ENCODE data around the gene L3MBTL4. TPM values are rescaled to one million over a fixed set of nuclear protein-coding genes. Genes with fewer than 3 reads are reported as not detected.

L3MBTL4 gene
- polyA plus RNA-seq, 1 of the 3 experiments (the other 2 are of a cell fraction) = 0.02 TPM

GRCh38 chr18:6203791-6204190, 210.9 kb downstream of the L3MBTL4 start:
- TF ChIP-seq RFX5 (IDR thresholded peaks at IDR 0.05; ENCODE audit: low read length) (no peak), USF2 (IDR thresholded peaks at IDR 0.05; ENCODE audit: borderline replicate concordance, low read depth, low read length) (no peak), TEAD4 (IDR thresholded peaks at IDR 0.05; ENCODE audit: borderline replicate concordance, insufficient read depth) (no peak), ELF1 (IDR thresholded peaks at IDR 0.05) (no peak), MAX (IDR thresholded peaks at IDR 0.05; ENCODE audit: low read depth) (no peak), USF1 (IDR thresholded peaks at IDR 0.05; ENCODE audit: borderline replicate concordance, low read depth) (no peak), EP300 (IDR thresholded peaks at IDR 0.05; ENCODE audit: borderline replicate concordance in 1 of 2, low read depth in 1 of 2, low read length in 1 of 2) (no peak), JUND (IDR thresholded peaks at IDR 0.05) (no peak), REST (IDR thresholded peaks at IDR 0.05; ENCODE audit: low read depth, low read length) (no peak), RXRA (IDR thresholded peaks at IDR 0.05; ENCODE audit: borderline replicate concordance, low read depth) (no peak), FOXJ3 (CRISPR knock-in tag; IDR thresholded peaks at IDR 0.05) (no peak), FOSL2 (IDR thresholded peaks at IDR 0.05; ENCODE audit: borderline replicate concordance, low read depth) (no peak), TAF1 (IDR thresholded peaks at IDR 0.05; ENCODE audit: borderline replicate concordance, low read depth, low read length) (no peak), YY1 (IDR thresholded peaks at IDR 0.05; ENCODE audit: low read depth) (no peak)
- no peaks in the 10 kb centered on the region for H3K79me2 ChIP-seq (ENCODE audit: insufficient read depth)
- no peak overlapping the region for H3K4me3 ChIP-seq (ENCODE audit: low read depth in 2 of 2, low read length in 1 of 2)
- WGBS (ENCODE audit: low lambda C conversion rate) = 29% methylated on average over 3 of the region's 3 CpGs
- H3K9ac ChIP-seq = no peak overlapping the region
- CTCF ChIA-PET = no interaction called here
- no peaks in the 10 kb centered on the region for H3F3A ChIP-seq (replicated peaks; ENCODE audit: insufficient read depth)
- no peaks in the 10 kb centered on the region for H3K9me3 ChIP-seq
- no peaks in the 10 kb centered on the region for H3K27me3 ChIP-seq (ENCODE audit: insufficient read depth)
- no peaks in the 10 kb centered on the region for H3K9me2 ChIP-seq
- DNase-seq = no peak
- POLR2A ChIA-PET = no interaction called here
- H3K4me2 ChIP-seq = no peak overlapping the region
- no peak overlapping the region for H3K27ac ChIP-seq (ENCODE audit: low read depth in 2 of 2, low read length in 1 of 2)
- H3K36me3 ChIP-seq (replicated peaks in 1 of 2; ENCODE audit: control insufficient read depth in 1 of 2, insufficient read depth in 2 of 2, low read length in 1 of 2) = no peaks in the 10 kb centered on the region
- peaks cover 0 to 7% of the 10 kb centered on the region in 2 experiments; a peak in 2 of 4 replicates for H3K4me1 ChIP-seq (ENCODE audit: control insufficient read depth in 1 of 2, insufficient read depth in 2 of 2, low read depth in 1 of 2, low read length in 1 of 2)
- H4K20me1 ChIP-seq (ENCODE audit: insufficient read depth) = no peaks in the 10 kb centered on the region
- H2AFZ ChIP-seq (ENCODE audit: low read depth) = no peak overlapping the region

Data from SK-N-SH (cell line).